ENCODE data around the gene DNAI4.

DNA sequence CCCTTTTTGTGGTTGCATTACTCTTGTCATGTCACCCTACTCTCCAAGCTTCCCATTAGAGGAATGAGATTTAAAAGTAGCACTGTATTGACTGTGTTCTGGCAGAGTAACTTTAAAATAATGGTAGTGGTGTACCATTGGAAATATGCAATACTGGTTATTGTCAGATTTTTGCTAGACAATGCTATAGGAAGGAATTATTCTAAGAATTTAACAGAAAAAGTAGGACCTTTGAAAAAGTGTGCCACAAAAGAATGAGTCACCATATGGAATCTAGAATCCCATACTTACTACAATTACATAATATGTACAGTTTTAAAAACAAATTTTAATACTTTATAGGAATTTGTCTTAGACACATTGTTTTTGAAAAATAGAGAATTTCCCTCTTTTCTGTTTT is 14.0 kb upstream of the DNAI4 start:
- TF ChIP-seq, protein P1, sequence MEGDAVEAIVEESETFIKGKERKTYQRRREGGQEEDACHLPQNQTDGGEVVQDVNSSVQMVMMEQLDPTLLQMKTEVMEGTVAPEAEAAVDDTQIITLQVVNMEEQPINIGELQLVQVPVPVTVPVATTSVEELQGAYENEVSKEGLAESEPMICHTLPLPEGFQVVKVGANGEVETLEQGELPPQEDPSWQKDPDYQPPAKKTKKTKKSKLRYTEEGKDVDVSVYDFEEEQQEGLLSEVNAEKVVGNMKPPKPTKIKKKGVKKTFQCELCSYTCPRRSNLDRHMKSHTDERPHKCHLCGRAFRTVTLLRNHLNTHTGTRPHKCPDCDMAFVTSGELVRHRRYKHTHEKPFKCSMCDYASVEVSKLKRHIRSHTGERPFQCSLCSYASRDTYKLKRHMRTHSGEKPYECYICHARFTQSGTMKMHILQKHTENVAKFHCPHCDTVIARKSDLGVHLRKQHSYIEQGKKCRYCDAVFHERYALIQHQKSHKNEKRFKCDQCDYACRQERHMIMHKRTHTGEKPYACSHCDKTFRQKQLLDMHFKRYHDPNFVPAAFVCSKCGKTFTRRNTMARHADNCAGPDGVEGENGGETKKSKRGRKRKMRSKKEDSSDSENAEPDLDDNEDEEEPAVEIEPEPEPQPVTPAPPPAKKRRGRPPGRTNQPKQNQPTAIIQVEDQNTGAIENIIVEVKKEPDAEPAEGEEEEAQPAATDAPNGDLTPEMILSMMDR (conservative IDR thresholded peaks at IDR 0.05; ENCODE audit: low read depth in 2 of 2): no peak
- TF ChIP-seq POLR2AphosphoS5 (IDR thresholded peaks at IDR 0.05; ENCODE audit: low read depth) (no peak), EZH2 (IDR thresholded peaks at IDR 0.05; ENCODE audit: low read depth, unreplicated experiment) (no peak), CREB1 (CRISPR knock-in tag; IDR thresholded peaks at IDR 0.05; ENCODE audit: low read depth) (no peak)
- TF ChIP-seq, protein P2, sequence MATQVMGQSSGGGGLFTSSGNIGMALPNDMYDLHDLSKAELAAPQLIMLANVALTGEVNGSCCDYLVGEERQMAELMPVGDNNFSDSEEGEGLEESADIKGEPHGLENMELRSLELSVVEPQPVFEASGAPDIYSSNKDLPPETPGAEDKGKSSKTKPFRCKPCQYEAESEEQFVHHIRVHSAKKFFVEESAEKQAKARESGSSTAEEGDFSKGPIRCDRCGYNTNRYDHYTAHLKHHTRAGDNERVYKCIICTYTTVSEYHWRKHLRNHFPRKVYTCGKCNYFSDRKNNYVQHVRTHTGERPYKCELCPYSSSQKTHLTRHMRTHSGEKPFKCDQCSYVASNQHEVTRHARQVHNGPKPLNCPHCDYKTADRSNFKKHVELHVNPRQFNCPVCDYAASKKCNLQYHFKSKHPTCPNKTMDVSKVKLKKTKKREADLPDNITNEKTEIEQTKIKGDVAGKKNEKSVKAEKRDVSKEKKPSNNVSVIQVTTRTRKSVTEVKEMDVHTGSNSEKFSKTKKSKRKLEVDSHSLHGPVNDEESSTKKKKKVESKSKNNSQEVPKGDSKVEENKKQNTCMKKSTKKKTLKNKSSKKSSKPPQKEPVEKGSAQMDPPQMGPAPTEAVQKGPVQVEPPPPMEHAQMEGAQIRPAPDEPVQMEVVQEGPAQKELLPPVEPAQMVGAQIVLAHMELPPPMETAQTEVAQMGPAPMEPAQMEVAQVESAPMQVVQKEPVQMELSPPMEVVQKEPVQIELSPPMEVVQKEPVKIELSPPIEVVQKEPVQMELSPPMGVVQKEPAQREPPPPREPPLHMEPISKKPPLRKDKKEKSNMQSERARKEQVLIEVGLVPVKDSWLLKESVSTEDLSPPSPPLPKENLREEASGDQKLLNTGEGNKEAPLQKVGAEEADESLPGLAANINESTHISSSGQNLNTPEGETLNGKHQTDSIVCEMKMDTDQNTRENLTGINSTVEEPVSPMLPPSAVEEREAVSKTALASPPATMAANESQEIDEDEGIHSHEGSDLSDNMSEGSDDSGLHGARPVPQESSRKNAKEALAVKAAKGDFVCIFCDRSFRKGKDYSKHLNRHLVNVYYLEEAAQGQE (IDR thresholded peaks at IDR 0.05; ENCODE audit: unreplicated experiment): no peak
